Stimulated activated CD4-positive, alpha-beta T cell treated with anti-CD3 and anti-CD28 coated beads, Interleukin-1b, Interleukin-23, amount 100 ng/mL, for 1 hour (primary cell): ENCODE results near the gene MANSC4.

Experiments
- DNase-seq, 2 donors: peaks; one replicate each; pipeline ENCODE4 v3.0.0-alpha.2; 2020; ENCODE audit warnings: low read depth in 2 of 2

The MANSC4 gene

DNA sequence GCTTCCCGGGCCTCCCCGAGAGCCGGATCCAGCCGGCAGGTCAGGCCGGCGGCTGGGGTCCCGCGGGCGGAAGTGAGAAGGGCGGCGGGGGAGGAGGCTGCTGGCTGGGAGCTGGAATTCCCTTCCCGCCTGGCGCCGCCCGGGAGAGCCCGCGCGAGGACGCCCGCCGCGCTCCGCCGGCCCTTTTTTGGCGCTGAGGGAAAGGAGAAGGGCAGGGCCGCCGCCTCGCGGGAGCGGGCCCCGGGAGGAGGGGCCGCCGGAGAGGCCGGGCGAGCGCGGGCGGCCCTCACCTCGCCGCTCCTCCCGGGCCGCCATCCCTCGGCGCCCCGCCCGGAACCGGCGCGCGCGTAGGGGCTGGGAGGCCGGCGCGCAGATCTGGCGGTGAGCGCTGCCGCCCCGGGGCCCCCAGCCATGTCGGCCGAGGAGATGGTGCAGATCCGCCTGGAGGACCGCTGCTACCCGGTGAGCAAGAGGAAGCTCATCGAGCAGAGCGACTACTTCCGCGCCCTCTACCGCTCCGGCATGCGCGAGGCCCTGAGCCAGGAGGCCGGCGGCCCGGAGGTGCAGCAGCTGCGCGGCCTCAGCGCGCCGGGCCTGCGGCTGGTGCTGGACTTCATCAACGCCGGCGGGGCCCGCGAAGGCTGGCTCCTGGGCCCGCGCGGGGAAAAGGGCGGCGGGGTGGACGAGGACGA lies at the start of gene MANSC4, which contains the start of gene KLHL42:
TSS of gene MANSC4 (minus strand) at position 317 of the 692 bp plus-strand sequence. CDS start 8,960 bp downstream, outside the sequence.
TSS of gene KLHL42 (plus strand) at position 314 of the 692 bp plus-strand sequence. CDS start at position 412, 98 bp downstream.
- peak; percentile 13 to 30 for DNase-seq

DNA sequence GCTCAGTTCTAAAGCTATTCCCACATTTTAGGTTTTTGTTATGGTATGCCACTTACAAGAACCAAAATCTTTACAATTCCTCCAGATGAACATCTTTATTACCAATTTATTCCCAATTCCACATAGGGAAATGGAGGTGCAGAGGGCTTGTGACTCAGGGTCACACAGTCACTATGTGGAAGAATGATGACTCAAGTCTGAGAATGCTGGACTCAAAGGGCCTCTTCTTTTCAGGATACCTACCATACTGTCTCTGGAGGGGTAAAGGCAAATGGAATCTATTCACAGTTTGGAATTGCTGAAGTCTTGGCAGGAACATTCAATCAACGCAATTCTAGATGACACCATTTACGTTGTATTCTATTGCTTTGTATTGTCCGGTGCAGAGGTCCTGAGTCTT lies 48.2 kb upstream of the MANSC4 start:
- no peak for DNase-seq

DNA sequence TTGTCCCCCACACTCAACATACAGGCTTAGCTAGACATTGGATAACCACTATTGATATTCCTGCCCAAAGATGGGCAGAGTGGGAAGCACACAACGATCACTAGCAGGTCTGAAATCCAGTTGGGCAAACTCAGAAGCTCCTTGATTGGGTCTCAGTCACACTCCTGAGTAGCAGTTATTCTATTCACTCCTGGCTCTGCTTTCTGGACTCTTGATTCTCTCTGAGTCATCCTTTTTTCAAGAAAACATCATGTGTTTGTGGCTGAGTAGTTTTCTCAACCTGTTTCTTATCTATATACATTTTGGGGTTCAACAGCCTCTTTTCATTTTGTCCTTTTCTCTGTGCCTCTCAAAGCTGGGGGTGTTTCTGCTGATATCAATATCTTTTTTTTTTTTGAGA lies 46.0 kb upstream of the MANSC4 start:
- no peak for DNase-seq

DNA sequence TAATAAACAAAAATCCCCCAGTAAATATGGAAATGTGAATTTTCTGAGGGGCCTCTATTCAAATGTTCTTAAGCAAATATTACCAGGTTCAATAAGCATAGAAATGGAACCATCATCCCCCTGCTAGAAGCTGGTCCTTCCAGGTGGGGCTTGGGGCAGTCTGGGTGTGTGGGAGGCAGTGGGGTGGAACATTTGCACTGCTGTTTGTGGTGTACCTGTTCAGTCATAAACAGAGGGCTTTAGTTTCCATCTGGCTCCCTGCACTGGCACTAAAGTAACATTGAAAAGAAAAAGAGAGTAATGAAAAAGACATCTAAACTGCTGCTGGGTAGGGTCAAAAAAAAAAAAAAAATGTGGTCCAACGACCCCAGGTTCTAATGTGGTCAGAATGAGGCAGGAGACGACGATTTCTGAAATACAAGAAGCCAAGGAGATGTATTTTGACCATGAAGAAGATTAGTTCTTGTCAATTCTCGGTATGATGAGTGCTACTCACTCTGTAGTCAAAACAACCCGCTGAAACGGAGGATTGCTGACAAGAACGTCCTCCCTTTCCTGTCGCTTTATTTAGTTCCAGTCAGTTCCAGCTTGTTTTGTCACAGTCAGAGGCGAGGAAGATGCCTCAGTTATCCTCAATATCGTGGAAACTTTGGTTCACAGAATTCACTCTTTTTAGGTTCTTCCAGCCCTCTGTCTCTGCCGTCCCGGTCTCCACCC lies 44.2 kb upstream of the MANSC4 start:
- no peak for DNase-seq

DNA sequence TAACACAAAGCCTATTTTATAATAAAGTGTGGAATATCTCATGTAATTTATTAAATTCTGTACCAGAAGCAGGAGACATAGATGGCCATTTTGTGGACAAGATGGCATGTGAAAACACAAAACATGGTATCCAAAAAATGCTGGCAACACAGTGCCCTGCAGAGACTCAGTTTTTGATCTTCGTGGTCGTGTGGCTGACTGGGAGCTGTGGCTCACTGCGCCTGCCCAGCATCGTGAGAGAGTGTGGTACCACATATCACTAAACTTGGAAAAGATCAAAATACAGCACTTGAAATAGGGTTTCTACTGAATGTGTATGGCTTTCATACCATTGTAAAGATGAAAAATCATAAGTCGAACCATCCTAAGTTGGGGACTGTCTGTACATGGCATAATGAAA lies 43.0 kb upstream of the MANSC4 start:
- no peak for DNase-seq

DNA sequence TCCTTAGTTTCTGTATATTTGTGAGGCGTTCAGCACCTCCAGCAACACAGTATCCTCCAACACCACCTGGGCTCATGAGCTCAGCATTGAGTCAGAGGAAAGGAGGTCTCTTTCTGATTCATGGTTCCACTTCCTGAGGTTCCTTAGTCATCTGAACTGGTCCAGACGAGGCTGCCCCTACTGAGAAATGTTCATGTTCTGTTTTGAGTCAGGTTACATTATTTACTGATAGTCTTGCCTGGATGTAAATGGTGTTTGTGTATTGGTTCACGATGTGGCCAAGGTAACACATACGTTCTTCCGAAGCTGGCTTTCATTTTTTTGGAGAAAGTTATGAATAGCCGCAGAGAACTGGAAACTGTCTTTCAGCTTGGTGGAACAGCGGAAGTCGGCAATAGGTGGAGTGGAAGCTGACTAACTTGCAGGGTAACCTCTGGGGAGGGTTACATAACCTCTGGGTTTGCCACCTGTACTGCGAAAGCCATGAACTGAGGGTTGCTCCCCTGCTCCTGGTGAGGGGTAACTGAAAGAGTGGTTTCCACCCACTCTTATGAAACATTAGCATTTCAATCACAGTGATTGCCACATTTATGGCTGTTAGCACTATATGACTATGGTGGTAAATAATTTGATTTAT lies 42.2 kb upstream of the MANSC4 start:
- DNase-seq, result peak; percentile 30 to 46

DNA sequence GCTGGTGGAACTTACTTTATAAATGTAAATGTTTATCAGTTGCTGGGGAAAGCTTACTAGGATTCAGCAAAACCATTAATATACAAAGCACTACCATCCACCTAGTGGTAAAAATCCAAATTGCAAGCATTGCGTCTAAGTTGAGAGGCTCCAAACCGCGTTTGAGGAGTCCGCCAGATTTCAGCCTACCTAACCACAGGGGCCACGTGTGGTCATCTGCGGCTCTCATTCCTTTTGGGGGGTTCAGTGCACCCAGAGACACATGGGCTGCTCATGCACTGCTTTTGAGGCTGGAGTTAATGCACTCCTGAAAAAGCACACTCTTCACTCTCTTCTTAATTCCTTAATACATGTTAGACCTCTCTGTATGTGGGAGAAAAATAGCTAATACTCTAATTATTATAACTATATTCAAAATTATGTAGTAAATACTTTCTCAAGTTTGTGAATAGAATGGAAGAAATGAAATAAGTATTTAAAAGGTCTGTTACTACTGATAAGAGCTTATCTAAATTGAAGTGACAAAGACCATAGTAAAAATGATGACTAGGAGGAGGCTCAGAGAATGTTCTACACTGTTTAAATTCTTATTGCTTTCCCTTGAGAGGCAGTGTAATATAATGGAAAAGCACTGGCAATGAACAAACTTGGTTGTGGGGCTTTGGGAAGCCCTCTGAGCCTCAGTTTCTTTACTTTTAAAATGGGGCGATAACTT lies 41.4 kb upstream of the MANSC4 start:
- DNase-seq, result no peak

DNA sequence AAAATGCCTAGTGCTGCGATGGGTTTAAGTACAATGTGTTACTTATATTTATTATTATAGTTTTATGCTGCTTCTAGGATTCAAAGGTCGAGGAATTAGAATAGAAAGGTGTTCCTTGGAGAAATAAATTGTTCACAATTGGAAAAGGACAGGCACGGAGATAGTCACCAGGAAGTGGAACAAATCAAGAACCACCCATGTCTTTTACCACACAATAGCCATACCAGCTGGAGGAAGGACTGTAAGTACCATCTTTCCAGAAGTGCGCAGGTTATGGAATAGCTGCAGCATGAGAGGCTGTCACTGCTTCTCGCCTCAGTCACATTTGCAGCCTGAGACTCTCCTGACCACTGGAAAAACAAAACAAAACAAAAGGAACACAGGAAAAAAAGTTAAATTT lies 40.5 kb upstream of the MANSC4 start:
- DNase-seq, result no peak

DNA sequence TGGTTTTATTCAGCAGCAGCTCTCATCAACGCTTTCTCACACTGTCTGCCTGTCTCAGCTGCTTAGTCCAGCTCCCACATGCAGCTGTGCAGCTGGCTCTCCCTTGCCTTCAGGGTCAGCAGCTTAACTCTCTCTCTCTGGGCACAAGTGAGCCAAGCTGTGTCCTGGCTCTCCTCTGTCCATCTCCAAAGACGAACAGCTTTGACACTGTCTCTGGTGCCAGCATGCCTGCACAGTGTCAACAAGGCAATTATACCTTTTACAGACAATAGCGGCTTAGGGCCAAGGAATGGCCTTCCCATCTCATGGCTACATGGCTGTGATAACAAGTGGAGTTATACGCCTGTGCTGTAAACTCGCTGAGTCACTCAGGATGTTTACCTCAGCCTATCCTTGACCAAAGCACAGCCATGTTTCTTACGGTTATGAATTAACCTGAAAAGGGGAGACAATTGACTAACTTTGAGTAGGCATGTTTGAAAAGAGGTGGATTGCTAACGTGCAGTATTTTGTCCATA lies 38.4 kb upstream of the MANSC4 start:
- DNase-seq, result no peak

DNA sequence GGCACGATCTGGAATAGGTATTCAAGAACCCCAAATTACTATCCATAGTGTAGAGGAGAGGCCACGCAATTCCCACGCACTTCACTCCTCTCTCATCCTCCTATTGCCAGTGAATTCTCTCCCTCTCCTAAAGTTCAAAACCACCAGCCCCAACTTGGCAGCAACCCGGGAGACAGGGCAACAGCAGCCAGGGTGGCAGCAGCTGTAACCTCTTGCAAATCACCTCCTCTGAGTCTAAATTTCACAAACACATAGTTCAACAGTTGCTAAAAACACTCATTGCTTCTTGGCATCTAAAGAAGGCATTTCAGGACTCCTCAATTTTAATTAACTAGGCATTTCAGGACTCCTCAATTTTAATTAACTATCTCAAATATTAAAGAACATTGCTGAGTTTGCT lies 37.7 kb upstream of the MANSC4 start:
- no peak for DNase-seq

DNA sequence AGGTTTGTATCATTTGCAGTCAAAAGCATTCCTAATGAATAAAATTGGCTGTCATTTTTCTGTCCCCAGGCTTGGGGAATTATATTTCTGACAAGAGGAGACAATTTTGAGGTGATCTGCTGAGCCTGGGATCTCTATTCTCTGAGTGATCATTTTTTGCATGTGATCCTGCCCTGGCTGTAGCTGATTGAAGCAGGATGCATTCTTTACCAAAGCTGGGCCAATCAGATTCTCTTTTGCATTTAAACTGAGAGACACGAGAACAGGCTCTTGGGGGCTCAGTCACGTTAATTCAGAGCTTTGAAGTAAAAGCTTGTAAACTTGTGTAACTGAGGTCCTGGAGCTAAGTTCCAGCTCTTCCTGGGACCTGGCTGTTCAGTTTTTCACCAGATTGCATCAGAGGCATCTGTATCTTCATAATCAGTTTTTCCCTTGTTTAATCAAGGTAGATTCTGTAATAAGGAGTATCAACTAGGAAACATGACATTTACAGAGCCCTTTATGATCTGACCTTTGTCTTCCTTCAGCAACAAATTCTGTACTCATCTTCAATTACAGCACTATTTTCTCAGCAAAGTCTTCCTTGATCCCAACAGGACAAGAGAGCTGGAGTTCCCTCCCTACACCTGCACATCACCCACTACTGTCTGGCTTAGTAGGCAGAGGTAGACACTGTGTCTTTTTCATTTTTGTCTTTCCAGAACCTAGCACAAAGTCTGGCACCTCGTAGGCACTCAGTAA lies 35.0 kb upstream of the MANSC4 start:
- no peak for DNase-seq

DNA sequence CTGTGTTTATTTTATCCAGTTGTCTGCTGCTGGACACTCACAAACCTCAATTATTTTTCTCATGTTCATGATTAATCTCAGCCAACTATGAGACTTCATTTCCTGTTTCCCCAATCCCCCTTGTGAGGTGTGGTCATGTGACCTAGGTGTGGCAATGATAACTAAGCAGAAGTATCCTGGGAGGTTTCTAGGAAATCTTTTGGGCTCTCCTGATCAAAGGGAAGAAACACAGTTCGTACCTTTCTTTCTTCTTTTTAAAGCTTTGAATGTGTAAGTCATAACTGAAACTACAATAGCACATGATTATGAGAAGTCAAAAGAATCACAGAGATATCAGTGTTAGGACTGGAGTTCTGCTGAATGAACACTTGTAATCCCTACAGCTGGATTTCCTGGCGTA lies 34.4 kb upstream of the MANSC4 start:
- DNase-seq, result no peak

DNA sequence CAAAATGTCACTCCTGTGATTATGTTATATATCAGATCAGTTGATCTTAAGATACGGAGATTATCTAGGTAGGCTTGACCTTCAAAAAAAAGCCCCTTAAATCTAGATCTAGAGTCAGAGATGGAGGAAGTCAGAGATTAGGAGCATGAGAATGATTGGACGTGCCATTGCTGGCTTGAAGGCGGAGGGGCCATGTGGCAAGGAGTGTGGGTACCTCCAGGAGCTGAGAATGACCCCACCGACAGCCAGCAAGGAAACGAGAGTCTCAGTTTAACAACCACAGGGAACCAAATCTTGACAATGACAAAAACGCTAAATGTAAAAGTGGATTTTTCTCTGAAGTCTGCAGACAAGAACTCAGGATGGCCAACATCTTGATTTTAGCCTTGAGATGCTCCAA lies 32.5 kb upstream of the MANSC4 start:
- DNase-seq, result no peak

DNA sequence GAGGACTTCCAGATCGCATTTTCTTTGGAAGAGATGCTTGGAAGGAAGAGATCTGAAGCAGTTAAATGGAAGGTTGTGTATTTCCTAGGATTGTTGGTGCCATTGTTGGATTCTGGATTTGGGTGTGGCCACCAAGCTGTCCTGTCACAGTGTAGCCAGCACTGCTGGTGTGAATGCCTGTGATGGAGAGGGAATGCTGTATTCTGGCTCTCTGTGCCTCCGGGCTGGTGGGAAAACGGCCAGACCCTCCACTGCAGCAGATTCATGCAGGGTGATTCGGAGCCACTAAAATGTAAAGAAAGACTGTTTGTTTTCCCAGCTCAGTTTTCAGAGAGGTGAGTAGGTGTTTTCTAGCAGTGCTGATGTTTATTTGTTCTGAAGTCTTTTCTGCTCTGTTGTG lies 30.7 kb upstream of the MANSC4 start:
- no peak for DNase-seq

DNA sequence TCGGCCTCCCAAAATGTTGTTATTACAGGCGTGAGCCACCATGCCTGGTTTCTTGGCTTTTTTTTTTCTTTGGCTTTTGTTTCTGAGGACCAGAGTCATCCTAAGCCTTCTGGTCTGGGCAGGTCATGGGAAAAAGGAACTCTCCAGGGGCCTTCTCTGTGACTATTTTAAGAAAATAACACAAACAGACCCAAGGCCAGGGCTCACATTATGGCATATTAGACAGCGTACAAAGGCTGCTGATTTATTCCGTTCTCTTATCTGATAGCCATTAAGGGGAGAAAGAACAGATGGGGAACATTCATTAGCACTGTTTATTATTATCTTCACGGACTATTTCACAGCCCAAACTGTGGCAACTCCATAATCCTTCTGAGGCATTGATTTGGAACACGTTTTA lies 28.8 kb upstream of the MANSC4 start:
- no peak for DNase-seq

DNA sequence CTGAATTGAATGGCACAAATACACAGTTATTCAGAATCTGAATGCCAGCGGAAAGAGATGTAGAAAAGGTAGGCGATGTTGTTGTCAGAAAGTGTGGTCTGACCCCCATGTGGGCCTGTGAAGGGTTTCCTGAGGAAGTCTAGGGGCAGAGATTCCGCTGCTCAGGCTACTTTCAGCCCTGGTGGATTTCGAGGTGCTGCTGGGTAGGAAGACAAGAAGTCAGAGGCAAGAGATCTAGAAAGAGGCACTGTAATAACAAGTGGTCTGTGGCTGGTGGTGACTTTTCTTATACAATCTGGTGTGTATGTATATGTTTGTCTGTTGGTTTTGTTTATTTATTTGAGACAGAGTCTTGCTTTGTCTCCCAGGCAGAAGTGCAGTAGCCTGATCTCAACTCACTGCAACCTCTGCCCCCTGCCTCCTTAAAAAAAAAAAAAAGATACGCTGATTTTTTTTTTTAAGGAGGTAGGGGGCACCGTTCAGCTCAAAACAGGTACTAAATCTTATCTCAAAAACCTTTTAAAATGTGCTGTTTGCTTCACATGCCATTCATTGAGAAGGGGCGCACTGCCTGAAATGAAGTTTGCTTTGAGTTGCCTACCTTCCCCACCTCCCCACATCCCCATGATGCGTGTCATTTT lies 27.1 kb upstream of the MANSC4 start:
- DNase-seq, result no peak

DNA sequence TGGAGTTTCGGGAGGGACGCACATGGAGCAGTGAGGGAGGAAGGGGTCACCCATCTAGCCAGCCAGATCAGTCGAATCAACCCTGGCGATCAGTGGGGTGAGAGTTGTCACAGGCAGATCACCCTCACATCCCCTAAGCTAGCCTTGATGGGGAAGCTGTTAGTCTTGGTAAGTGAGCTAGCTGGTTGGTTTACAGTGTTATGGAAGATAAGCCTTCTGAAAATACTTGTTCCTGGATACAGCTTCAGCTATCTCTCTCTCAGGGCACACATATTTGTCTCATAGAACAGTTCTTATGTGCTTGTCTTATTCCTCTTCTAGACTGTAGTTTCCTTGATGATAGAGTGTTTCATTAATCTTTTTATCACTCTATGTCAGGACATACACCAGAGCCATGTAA lies 26.2 kb upstream of the MANSC4 start:
- no peak for DNase-seq

DNA sequence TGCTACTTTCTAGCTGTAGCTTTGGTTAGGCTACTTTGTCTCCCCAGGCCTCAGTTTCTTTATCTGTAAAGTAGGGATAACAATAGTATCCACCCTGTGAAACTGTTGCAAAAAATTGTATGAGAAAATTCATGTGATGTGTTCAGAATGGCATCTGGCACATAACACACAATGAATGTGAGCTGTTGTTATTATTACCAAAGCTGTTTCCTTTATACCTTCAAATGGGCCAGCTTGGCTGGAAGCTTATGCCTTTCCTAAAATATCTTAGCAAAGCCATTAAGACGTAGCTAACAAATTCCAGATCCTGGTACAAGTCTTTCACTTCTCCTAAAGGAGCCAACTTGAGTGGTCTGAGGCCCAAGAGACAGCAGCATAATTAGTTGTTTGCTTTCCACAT lies 25.2 kb upstream of the MANSC4 start:
- DNase-seq, result no peak

DNA sequence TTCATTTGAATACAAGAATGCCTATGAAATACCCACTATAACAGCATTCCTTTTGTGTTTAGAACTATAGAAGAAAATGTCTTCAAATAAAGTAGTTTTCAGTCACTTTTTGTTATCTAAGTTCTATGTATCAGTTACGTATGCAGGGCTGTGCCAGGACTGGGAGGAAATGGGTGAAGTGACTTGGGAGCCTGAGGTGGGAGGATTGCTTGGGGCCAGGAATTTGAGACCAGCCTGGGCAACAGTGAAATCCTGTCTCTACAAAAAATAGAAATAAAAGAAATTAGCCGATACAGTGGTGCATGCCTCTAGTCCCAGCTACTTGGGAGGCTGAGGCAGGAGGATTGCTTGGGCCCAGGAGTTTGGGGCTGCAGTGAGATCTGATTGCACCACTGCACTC lies 22.9 kb upstream of the MANSC4 start:
- no peak for DNase-seq

DNA sequence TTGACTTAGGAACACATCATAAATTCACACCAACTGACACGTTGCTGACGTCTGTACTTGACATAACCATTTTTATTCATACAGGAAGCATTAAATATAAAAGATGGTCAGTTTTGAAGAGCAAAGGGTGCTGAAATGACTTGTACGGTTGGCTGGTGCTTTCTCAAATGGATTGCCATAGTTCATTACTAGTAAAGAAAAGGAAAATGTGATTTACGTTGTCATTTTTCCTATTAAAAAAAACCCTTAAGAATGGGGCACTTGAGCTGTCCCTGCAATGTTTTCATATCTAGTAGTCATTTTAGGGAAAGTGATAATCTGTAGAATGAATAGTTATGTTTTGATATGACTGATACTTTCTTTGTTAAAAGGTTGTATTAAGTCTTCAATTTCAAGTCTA lies 22.5 kb upstream of the MANSC4 start:
- DNase-seq, result no peak

DNA sequence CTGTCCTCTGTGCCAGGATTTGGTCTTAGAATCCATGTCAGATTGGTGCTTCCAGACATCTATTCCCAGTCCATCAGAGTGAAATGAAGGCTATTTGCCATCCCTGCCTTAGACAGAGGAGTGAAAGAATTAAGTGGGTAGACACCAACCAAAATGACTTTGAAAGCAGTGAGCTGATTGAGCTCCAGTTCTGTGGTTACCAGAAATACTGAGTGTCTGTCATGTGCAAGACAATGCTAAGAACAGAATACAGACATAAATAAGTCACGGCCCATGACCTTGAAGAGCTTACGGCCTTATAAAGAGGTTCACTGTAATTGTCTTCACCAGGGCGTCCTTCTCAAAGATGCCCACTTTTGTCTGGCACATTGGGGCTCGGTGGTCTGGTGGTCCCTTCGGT lies 21.6 kb upstream of the MANSC4 start:
- no peak for DNase-seq
